ENCODE data around the gene AFAP1.

GRCh38 chr4:7828793-7829301 lies 110.8 kb downstream of the AFAP1 start:
- TF ChIP-seq CTCF (IDR thresholded peaks at IDR 0.05), result no peak
- no peak for TF ChIP-seq POLR2A (IDR thresholded peaks at IDR 0.05)

Measured in esophagus squamous epithelium (tissue), 4 donors.